DMS 273 treated with DMSO at 0.1 percent for 48 hours (cell line): ENCODE data around the gene AMOTL1.
"Not testable (repeated sequence)": the region's sequence is repeated elsewhere in the genome, so short reads cannot be mapped to it uniquely, and the experiment has no call there.

Source experiments
- DNase-seq: peaks from one replicate; lab custom pipeline; 2025; lab: John Stamatoyannopoulos, UW

Gene AMOTL1

DNA sequence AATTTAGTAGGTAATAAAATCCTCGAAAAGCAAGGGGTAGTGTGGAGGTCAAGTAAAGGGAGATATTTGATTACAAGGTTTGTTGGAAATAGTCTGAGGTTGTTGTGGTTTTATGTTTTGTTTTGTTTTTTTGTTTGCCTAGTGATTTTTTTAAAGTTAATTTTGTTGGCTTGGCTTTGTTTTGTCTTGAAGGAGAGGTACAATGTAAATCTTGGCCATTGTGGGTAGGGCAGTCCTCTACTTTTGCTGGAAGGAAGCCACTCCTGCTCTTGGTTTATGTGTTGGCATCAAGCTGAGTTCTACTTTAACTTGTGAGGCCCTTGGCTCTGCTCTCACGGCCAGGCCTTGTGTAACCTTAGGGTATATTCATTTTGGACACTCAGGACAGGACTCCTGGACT, 3.2 kb downstream of the AMOTL1 start:
- no peak for DNase-seq

- DNase-seq: no peak
These were observed 3.8 kb downstream of the AMOTL1 start for GRCh38 chr11:94771951-94772350.

GRCh38 chr11:94773842-94774241, 5.7 kb downstream of the AMOTL1 start:
- DNase-seq: no peak

- DNase-seq: no peak
These were observed 6.2 kb downstream of the AMOTL1 start for GRCh38 chr11:94774345-94774744.

GRCh38 chr11:94775567-94776327, 7.6 kb downstream of the AMOTL1 start:
- DNase-seq: no peak

DNA sequence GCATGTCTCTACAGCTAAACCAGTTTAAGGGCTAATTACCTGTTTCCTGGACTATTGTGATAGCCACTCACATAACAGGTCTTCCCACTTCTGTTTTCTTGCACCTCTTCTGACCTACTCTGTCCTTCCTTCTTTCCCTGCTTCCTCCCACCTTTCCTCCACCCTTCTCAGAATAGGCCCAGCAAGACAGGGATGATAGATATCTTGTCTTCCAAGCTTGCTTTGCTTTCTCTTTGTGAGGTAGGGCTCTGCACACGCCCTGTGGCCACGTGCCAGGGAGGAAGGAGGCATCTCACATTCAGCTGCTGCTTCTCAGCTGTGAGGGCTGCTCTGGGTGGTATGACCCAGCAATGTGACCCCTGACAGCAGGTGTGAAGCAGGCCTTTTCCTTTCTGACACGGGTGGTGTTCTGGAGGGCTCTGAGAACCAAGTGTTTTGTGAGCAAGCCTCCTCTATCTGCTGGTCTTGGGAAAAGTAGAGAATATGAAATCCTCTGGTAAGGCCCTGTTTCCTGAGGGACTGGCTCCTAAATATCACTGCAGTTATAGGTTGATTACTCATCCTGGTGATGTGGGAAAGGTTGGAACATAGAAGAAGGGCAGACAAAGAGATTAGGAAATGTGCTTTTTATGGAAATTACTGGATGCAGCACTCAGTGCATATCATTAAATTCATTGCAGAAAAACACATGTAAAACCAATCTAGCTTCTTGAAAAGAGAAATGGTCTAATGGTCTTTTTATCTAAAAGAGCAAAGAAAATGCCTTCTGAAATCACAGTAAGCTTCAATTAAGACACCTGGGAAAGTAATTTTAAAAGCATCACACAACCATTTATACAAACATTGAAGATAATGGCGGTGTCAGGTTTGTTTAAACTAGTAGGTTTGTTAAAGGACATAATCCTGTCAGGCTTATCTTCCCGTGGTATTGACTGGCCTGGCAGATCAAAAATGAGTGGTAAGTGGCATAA, 8.5 kb downstream of the AMOTL1 start:
- DNase-seq: no peak

- DNase-seq: no peak
These were observed 12.3 kb downstream of the AMOTL1 start for GRCh38 chr11:94780432-94780831.

GRCh38 chr11:94781837-94782236, 13.7 kb downstream of the AMOTL1 start:
- DNase-seq: no peak

- DNase-seq: no peak
These were observed 14.3 kb downstream of the AMOTL1 start for GRCh38 chr11:94782446-94782845.

DNA sequence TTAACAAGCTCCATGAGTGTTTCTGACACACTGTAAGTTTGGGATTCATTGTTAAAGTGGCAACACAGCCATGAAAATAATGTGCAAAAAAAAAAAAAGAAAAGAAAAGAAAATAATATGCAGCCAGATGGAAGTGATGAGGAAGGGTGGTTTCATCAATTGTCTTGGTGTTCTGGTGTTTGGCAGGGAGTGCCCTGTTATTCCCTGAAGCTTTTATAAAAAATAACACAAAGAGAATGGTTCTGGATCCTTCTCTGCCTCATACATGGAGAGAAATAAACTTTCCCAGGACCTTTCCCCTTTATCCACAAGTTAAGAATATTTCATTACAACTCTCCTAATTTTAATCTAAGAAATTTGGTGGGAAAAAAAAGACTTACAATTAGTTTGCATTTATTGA, 16.7 kb downstream of the AMOTL1 start:
- no peak for DNase-seq

GRCh38 chr11:94785509-94785908, 17.4 kb downstream of the AMOTL1 start:
- no peak for DNase-seq

DNA sequence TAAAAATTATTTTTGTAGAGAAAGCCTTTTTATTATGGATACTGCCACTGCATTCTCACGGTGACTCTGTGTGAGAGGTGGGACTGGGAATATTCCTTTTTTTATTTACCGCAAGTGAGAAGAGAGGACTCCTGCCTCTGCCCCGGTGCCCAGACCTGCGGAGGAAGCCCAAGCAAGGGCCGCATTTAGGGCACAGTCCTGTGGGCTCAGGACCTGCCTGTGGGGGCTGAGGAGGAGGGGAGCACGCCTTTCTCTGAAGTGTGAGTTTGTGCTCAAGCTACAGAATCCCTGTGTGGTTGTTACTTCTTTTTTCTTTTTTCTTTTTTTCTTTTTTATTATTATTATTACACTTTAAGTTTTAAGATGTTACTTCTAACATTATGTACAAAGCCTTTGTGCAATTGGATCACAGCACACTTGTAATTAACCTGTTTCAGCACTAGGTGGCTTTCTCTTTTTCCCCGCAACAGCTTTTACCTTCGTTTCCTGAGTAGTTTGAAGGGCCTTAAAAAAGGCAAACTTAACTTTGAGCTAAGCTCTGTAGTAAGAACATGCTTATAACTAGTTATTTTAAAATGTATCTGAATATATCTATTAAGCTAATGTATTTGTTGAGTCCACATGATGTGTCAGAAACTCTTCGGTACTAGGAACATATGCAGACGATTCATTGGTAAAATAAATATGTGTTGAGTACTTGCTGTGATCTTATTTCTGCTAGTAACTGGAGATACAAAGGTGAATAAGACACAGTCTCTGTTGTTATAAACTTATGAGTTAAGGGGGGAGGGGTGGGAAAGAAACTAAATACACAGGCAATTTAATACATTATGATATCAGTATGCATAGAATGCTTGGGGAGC, 18.3 kb downstream of the AMOTL1 start:
- no peak for DNase-seq

DNA sequence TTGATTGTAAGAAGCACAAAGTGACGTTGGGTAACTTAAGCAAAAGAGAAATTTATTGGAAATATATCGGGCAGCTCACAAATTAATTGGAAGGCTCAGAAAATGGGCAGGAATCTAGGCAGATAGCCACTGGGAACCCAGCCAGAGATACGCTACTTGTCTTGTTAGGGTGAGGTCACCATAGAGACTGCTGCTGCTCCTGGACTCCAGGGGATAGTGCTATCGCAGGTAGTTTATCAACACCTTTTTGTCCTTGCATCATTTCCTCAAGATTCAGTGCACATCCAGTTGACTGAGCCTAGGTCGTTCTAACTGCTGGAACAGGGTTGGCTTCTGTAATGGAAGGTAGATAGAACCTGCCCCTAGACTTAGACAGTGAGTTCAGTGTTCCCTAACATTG, 19.6 kb downstream of the AMOTL1 start:
- no peak for DNase-seq

- DNase-seq: no peak
These were observed 20.2 kb downstream of the AMOTL1 start for GRCh38 chr11:94788396-94788795.

DNA sequence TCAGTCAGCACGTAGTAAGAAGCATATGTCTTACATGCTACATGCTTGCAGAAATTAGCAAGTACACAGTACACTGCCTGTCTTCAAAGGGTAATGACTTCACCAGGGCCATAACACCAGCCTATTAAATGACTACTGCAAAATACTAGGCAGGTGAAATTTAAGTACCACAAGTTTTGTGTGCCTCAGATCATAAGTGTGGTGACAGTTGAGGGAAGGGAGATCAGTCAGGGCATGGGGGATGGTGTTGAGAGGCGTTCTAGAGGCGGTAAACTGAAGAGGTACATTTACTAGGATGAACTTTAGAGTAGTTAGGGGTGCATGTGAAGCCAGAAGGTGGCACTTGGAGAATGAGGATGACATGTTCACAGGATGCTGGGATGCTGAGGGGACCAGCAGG, 22.0 kb downstream of the AMOTL1 start:
- no peak for DNase-seq

GRCh38 chr11:94790661-94791180, 22.6 kb downstream of the AMOTL1 start:
- no peak for DNase-seq

- no peak for DNase-seq
These were observed 23.2 kb downstream of the AMOTL1 start for GRCh38 chr11:94791216-94791889.

DNA sequence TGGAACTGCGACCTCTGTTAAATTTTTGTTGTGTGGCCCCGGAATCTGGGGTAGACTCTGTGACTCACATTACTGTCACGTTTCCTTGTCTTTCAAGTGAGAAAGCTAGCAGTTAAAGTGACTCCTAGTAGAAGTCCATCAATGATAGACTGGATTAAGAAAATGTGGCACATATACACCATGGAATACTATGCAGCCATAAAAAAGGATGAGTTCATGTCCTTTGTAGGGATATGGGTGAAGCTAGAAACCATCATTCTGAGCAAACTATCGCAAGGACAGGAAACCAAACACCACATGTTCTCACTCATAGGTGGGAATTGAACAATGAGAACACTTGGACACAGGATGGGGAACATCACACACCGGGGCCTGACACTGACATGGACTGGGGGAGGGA, 23.8 kb downstream of the AMOTL1 start:
- not testable (repeated sequence) for DNase-seq

GRCh38 chr11:94792451-94792850, 24.3 kb downstream of the AMOTL1 start:
- DNase-seq: no peak

GRCh38 chr11:94793002-94793401, 24.8 kb downstream of the AMOTL1 start:
- DNase-seq: no peak

DNA sequence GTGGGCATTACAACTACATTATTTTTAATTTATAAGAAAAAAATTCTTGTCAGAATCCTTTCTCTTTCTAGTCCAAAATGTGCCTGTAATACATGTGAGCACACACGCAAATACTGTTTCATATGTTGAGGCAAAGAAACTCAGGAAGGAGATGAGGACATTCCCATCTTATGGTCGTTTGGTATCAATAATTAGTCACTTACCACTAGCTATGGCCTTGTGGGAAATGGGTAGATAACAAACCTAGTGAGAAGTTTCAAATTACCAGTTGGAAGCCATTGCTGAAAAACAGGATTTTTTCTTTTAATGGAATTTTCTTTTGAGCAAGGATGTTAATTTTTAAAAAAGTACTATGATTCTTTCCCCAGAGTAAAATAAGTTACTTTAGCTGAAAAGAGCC, 25.7 kb downstream of the AMOTL1 start:
- DNase-seq: no peak
